Aorta (tissue), 5 donors: Measurements from ENCODE around the gene PCDHGC5. TPM values are rescaled to one million over a fixed set of nuclear protein-coding genes. Genes with fewer than 3 reads are reported as not detected.

Source experiments
- ATAC-seq: fragments of 200-7000 bp; cut with Tn5 transposase; one replicate; pipeline ENCODE4 v1.9.1; 2022; ENCODE audit warnings: moderate library complexity; ENCODE audit not compliant: low FRiP score
- DNase-seq, 2 donors: peaks; one replicate each; pipeline ENCODE4 v3.0.0-alpha.2; 2020
- H3K27ac ChIP-seq, 2 donors: one replicate each; pipeline ENCODE4 v1.5.1; 2013; ENCODE audit warnings: low read length in 2 of 2, mild to moderate bottlenecking in 2 of 2, moderate library complexity in 2 of 2, control low read depth in 1 of 2, inconsistent platforms in 1 of 2, low read depth in 1 of 2
- H3K27me3 ChIP-seq, 2 donors: one replicate each; pipeline ENCODE4 v1.6.1; 2013; ENCODE audit warnings: control low read depth in 1 of 2, low read length in 1 of 2, mild to moderate bottlenecking in 1 of 2, moderate library complexity in 1 of 2; ENCODE audit not compliant: insufficient read depth in 2 of 2, control insufficient read depth in 1 of 2
- H3K36me3 ChIP-seq, 2 donors: one replicate each; pipeline ENCODE4 v1.6.1; 2013; ENCODE audit warnings: control low read depth in 1 of 2, low read length in 1 of 2, mild to moderate bottlenecking in 1 of 2; ENCODE audit not compliant: insufficient read depth in 2 of 2, control insufficient read depth in 1 of 2
- H3K4me1 ChIP-seq, 2 donors: one replicate each; pipeline ENCODE4 v1.6.1; 2013; ENCODE audit warnings: low read length in 2 of 2, control low read depth in 1 of 2, mild to moderate bottlenecking in 1 of 2, moderate library complexity in 1 of 2; ENCODE audit not compliant: insufficient read depth in 2 of 2, control insufficient read depth in 1 of 2
- H3K4me3 ChIP-seq, 2 donors: one replicate each; pipeline ENCODE4 v1.5.1; 2013; ENCODE audit warnings: low read length in 2 of 2, control low read depth in 1 of 2, mild to moderate bottlenecking in 1 of 2
- H3K9me3 ChIP-seq: one replicate; pipeline ENCODE4 v1.6.1; 2013; ENCODE audit warnings: mild to moderate bottlenecking, low read length; ENCODE audit not compliant: control insufficient read depth
- WGBS, 2 donors: extraction: QIAGEN DNeasy Blood & Tissue Kit; methylation state at CpG; one replicate each; pipeline ENCODE4 v1.1.7; 2013; 5-methylcytosine and 5-hydroxymethylcytosine counted together
- intact Hi-C, 2 donors: fragments of 100-400 bp; cut with DNase I; formaldehyde crosslinking; loops; one replicate each; pipeline versions ENCODE4 v1.14.2 to v1.15.0; 2022
- polyA plus RNA-seq, 2 donors: library from polyadenylated mRNA; stranded (reverse); fragments of 200-250 nt; gene quantifications; one replicate each; pipeline ENCODE4 v1.2.3, GENCODE V29; 2013
- total RNA-seq, 2 donors: library from RNA; stranded (reverse); fragmentation: NEBNext Ultra II Directional; extraction: Animal tissue kit (Norgen Biotek cat#: 25700); gene quantifications; one replicate each; pipeline ENCODE4 v1.2.1, GENCODE V29; 2021
- donor health status: healthy with polysubstance abuse.
- donor health status: Bipolar disorder and iron deficiency.
- donor health status: DM: no; HTN: no; CAD: no.
- donor health status: DM: no; HTN: no; CAD: no.
- donor health status: DM: yes; HTN: yes; CAD: no.

PCDHGC5 gene
- total and polyA plus RNA-seq, 4 donors: 0.25 to 6.3 (median 1.8) TPM

DNA sequence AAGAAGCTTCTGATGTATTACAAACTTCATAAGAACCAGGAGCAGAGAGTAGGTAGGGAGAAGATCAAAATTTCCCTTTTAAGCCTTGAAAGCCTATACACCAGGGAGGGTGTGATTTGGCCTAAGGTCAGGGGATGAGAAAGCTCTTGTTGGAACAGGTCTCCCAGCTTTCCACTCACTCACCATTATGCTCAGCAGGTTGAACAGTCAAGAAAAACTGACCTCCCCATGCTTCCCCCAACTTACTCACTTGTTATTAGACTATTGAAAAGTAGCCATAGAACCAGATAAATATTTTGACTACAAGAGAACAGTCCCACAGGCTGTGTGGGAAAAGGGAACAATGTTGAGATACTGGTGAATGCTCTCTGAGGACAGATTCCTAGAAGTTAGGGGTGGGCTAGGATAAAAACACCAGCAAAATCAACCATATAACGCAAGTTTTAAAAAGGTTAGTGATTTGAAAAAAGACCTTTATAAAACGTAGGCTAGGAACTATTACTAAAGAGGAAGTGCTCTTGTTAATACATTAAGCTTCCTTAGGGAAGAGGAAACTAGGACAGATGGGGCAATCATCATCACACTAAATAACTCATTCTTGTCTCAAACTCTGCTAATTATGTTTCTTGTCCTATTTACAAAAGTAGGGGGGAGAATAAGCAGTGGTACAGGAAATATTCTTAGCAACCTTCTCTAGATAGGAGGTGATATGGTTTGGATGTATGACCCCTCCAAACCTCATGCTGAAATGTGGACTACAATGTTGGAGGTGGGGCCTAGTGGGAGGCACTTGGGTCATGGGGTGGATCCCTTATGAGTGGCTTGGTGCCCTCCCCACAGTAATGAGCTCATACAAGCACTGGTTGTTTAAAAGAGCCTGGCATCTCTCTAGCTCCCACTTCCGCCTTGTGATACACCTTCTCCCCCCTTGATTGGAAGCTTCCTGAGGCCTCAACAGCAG lies 31.0 kb downstream of the PCDHGC5 start:
- no peak overlapping the region for H3K27ac ChIP-seq
- no peak for DNase-seq
- WGBS, 2 donors: 74 to 76% methylated on average over 3 of the region's 3 CpGs

DNA sequence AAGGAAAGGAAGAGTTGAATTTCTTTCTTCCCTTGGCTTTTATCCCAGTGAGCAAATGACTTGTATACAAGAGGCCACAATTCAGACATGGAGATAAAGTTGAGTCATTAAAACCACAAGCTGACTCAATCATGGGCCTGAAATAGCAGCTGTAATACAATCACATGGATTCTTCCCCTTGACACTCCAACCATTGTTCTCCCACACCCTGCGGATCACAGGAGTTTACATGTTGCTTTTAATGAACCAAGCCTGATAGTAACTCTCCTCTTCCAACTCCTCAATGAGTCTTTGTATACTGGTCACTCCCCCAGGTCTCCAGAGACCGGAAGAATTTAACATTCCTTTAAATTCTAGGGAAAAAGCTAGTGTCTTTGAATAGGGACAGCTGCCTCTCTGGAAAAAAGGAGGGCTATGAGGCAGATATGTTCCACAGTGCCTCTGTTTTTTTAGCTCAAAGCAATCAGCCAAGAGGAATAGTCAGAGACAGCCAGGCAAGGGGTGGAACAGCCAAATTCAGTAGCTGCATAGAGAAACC lies 32.4 kb downstream of the PCDHGC5 start:
- intact Hi-C loops: loop anchor here in 1 of 2 donors (5.0 to 10.0 kb wide), 2 partner anchors 41 to 107 kb away; partner anchors contain the start of genes PCDHGA10 and PCDHGB7
- DNase-seq (no peak), ATAC-seq (peak; percentile 45)
- Histone ChIP-seq H3K27ac (peak overlapping the region; percentile 3 to 23), H3K4me3 (no peak overlapping the region), H3K27me3 (no peaks in the 10 kb centered on the region), H3K36me3 (peaks cover 2 to 5% of the 10 kb centered on the region in 2 donors), H3K4me1 (peaks cover 0 to 2% of the 10 kb centered on the region in 2 donors), H3K9me3 (no peaks in the 10 kb centered on the region)
- 33 to 39% methylated on average over 2 of the region's 2 CpGs for WGBS, 2 donors

More for the DNA sequence above, 31.0 kb downstream of the PCDHGC5 start:
- Histone ChIP-seq H3K9me3 (no peaks in the 10 kb centered on the region), H3K4me1 (peaks cover 0 to 14% of the 10 kb centered on the region in 2 donors), H3K27me3 (no peaks in the 10 kb centered on the region), H3K36me3 (peaks cover 0 to 1% of the 10 kb centered on the region in 2 donors), H3K4me3 (no peak overlapping the region)
- intact Hi-C loops: loop anchor here in 1 of 2 donors (5.0 to 10.0 kb wide), 2 partner anchors 42 to 105 kb away; partner anchors contain the start of genes PCDHGA10 and PCDHGB7
- no peak for ATAC-seq

DNA sequence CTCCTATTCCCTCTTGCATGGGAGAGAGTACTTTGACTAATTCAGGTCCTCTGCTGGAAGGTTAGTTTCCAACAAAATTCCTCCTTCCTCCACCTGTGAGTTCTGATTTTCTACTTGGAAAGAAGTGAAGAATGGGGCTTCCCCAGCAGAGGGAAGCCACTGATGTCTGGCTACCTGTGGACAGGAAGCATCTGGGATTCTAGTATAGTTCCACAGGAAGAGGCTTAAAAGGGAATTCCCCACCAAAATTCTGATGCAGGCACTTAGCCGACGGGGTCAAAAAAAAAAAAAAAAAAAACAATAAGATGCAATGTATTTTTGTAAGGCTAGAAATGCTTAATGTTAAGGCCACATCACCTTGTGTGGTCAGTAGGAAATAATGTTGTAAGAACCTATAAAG lies 33.4 kb downstream of the PCDHGC5 start:
- Histone ChIP-seq H3K9me3 (no peaks in the 10 kb centered on the region), H3K27ac (no peak overlapping the region)

DNA sequence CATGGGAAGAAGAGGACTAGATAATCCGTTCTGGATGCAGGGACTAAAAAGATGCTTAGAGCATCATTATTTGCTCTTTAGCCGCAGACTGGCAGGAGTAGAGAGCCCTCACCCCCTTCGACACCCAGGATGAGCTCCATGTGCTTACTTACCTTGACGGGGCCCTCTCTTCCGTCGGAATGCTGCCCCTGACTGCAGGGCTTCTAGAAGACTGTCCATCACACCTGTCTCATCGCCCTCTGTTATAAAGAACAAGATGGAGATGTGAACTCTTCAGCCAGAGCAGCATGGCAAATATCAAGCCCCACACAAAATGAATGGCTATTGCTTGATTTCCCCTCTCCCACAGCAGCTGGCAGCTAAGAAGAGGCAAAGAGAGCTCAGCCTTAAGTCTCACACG lies 35.1 kb downstream of the PCDHGC5 start:
- H3K27me3 ChIP-seq: no peaks in the 10 kb centered on the region
- intact Hi-C loops: loop anchor here (2.0 to 10.0 kb wide), 4 partner anchors 35 to 109 kb away; partner anchors contain the start of genes PCDHGA10 (in 1 of the 2), PCDHGB7 (in 1 of the 2) and PCDHGC3 (in 1 of the 2)
- H3K9me3 ChIP-seq: no peaks in the 10 kb centered on the region
- peaks cover 2 to 7% of the 10 kb centered on the region in 2 donors for H3K36me3 ChIP-seq
- no peak for ATAC-seq
- WGBS, 2 donors: 79 to 85% methylated on average over 8 of the region's 8 CpGs
- H3K27ac ChIP-seq: peak overlapping the region in 1 of 2 donors; percentile 29
- DNase-seq: no peak
- H3K4me3 ChIP-seq: no peak overlapping the region
- no peaks in the 10 kb centered on the region for H3K4me1 ChIP-seq

More for the DNA sequence above, 33.4 kb downstream of the PCDHGC5 start:
- DNase-seq: no peak
- intact Hi-C loops: loop anchor here in 1 of 2 donors (5.0 to 10.0 kb wide), 2 partner anchors 40 to 108 kb away; partner anchors contain the start of genes PCDHGA10 and PCDHGB7
- WGBS, 2 donors: 47 to 51% methylated on average over 2 of the region's 2 CpGs
- Histone ChIP-seq H3K27me3 (no peaks in the 10 kb centered on the region), H3K36me3 (peaks cover 2 to 8% of the 10 kb centered on the region in 2 donors), H3K4me1 (no peaks in the 10 kb centered on the region), H3K4me3 (no peak overlapping the region)
- ATAC-seq: no peak

DNA sequence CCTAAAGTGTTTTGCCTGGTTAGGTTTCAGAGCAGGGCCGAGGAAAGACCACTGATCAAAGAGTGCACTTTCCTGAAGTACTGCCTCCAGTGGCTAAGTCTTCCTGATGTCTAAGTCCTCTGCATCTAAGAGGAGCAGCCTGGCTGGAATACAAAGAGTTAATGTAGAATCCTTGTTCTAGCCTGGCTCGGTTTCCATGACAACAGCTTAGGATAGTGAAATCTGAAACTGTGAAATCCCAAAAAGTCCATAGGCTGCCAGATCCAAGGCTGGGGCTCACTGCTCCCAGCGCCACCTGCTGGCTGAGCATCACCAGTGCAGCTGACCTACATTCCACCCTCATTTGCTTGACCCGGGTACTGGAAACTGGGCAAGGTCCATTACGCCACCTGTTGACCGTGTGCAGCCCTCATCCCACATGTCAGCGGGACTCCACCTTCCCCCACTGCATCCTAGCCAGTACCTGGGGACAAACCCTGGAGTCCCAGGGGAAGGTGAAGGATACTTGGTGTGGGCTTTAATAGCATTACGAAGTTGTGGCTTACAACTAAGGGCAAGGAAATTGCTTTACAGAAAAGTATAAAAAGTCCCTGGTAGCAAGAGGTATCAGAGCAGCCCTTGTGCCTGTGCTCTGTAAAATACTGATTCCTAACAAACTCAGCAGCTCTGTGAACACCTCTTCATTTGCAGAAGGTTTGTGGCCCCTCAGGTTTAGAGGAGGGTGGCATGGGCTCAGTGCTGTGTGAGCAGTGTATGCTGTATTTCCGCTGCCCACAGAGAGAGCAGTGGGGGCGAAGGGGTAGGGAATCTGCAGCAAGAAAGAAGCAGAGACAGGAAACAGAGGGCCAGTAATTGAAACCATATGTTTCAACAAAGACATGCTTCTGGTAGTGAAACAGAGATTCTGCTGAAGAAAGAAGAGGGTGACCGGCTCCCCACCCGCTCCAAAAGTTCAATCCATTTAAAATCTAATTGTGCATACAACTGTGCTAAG lies 36.0 kb downstream of the PCDHGC5 start:
- 29 to 30% methylated on average over 12 of the region's 12 CpGs for WGBS, 2 donors
- no peaks in the 10 kb centered on the region for H3K4me1 ChIP-seq
- DNase-seq: peak; percentile 86 to 93
- intact Hi-C loops: loop anchor here (2.0 to 10.0 kb wide), 5 partner anchors 34 to 110 kb away; partner anchors contain the start of genes PCDHGA10 (in 1 of the 2), PCDHGA11 (in 1 of the 2), PCDHGB7 (in 1 of the 2) and PCDHGC3 (in 1 of the 2)
- H3K4me3 ChIP-seq: no peak overlapping the region
- no peaks in the 10 kb centered on the region for H3K27me3 ChIP-seq
- peak overlapping the region; percentile 29 to 63 for H3K27ac ChIP-seq
- H3K36me3 ChIP-seq: peaks cover 2 to 7% of the 10 kb centered on the region in 2 donors
- peak; percentile 95 for ATAC-seq
- H3K9me3 ChIP-seq: no peaks in the 10 kb centered on the region

DNA sequence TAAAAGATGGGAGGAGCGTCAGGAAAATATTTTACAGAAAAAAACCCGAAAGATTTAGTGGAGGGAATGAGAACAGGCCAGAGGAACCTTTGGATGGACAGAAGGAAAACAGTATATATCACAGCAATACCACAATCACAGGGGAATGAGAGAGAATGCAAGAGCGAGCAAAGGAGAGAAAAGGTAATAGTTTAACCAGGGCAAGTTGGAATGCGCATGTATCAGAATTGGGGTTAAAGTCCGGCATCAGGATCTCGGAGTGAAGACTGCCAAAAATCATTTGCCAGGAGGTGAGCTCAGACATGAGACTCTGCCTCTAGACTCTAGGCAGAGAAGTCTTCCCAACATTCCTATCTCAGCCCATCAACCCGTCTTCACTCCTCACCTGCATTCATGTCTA lies 36.8 kb downstream of the PCDHGC5 start:
- H3K4me1 ChIP-seq: no peaks in the 10 kb centered on the region
- WGBS, 2 donors: 71 to 79% methylated on average over 7 of the region's 7 CpGs
- intact Hi-C loops: loop anchor here (2.0 to 10.0 kb wide), 4 partner anchors 33 to 111 kb away; partner anchors contain the start of genes PCDHGA10 (in 1 of the 2), PCDHGA11 (in 1 of the 2), PCDHGB7 (in 1 of the 2) and PCDHGC3 (in 1 of the 2)
- H3K27ac ChIP-seq: no peak overlapping the region
- H3K36me3 ChIP-seq: peaks cover 2 to 7% of the 10 kb centered on the region in 2 donors
- DNase-seq (no peak), ATAC-seq (no peak)
- no peak overlapping the region for H3K4me3 ChIP-seq
- H3K9me3 ChIP-seq: no peaks in the 10 kb centered on the region
- no peaks in the 10 kb centered on the region for H3K27me3 ChIP-seq

DNA sequence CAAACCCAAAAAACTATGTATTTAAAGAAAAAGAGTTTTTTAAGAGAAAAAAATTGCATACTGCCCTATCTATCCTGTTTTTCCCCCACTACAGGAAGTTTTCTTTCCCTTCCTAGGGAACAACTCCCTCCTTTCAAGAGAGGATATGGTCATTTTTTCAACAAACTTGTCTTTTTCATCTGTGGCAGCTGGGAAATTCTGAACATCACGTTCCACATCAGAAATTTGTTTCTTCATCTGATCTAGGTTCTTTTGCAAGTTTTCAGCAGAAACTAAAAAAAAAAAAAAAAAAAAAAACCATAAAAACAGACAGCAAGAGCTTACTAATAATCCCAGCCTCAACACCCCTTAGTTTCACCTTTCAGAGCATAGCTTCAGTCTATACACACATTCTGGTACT lies 38.5 kb downstream of the PCDHGC5 start:
- no peaks in the 10 kb centered on the region for H3K27me3 ChIP-seq
- H3K27ac ChIP-seq: no peak overlapping the region
- intact Hi-C loops: loop anchor here (5.0 to 10.0 kb wide), 2 partner anchors 105 to 113 kb away; partner anchors contain the start of genes PCDHGA10 (in 1 of the 2), PCDHGA11 (in 1 of the 2) and PCDHGB7 (in 1 of the 2)
- H3K4me1 ChIP-seq: no peaks in the 10 kb centered on the region
- ATAC-seq (no peak), DNase-seq (no peak)
- no peaks in the 10 kb centered on the region for H3K9me3 ChIP-seq
- no peak overlapping the region for H3K4me3 ChIP-seq
- peaks cover 2 to 7% of the 10 kb centered on the region in 2 donors for H3K36me3 ChIP-seq
- WGBS, 2 donors: 45 to 49% methylated on average over 1 of the region's 1 CpG
